GM18870 (cell line): ENCODE results near the gene FADS2.

Experiments
- ATAC-seq: cut with Tn5 transposase; IDR thresholded peaks from one replicate; pipeline ENCODE4 v1.9.1; 2021; ENCODE audit warnings: moderate library complexity; ENCODE audit not compliant: unreplicated experiment

Gene FADS2

GRCh38 chr11:61844909-61845565 is 16.9 kb downstream of the FADS2 start:
- no peak for ATAC-seq

GRCh38 chr11:61846362-61847020 is 18.4 kb downstream of the FADS2 start:
- ATAC-seq: no peak

DNA sequence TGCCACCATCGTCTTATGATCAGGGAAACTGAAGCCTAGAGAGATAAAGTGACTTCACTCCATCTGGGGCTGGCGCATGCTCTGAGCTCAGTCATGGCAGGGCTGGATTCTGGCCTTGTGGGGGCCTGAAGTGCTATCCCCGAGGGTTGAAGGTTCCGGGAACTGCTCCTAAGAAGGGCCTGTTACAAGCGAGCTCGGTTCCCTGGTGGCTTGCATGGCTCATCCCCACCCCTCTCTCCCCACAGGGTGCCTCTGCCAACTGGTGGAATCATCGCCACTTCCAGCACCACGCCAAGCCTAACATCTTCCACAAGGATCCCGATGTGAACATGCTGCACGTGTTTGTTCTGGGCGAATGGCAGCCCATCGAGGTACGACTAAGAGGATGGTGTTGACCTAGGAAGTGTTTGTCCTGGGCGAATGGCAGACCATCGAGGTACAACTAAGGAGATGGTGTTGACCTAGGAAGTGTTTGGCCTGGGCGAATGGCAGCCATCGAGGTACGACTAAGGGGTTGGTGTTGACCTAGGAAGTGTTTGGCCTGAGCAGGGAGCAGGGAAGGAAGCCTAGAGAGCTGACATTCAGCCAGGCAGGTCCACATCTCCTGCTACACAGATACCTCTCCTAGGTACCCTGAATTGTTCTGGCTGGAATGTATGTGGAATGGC is 19.9 kb downstream of the FADS2 start:
- no peak for ATAC-seq

DNA sequence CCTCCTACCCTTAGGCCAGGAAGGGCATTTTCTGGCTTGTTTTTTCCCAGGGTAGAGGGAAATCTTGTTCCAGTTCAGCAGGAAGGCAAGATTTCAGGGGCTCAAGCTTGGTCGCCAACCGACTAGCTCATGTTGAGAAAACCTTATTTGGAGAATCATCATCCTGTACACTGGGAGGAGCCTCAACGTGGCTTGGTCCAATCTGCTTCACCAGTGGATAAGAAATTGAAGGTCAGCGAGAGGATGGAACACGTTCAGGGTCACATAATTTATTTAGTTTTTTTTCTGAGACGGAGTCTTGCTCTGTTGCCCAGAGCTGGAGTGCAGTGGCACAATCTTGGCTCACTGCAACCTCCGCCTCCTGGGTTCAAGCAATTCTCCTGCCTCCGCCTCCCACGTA is 20.5 kb downstream of the FADS2 start:
- no peak for ATAC-seq

DNA sequence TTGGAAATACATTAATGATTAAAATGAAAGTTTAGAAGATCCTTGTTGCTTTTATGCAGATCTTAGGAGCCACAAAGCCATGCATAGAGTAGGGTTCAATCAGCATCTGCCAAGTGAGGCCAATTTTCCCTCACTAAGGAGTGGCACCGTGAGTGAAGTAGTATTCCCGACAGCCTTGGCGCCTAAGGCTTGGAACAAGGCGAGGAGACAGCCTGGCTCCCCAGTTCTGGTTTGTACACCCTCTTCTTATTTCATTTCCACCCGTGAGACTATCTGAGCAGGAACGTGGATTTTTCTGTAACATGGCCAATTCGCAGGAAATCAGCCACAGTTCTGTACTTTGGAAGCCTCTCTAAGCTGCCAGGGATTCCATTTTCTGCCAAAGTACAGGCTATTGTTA is 22.6 kb downstream of the FADS2 start:
- ATAC-seq: no peak

- ATAC-seq: no peak
These were observed 23.2 kb downstream of the FADS2 start for GRCh38 chr11:61851113-61851899.

DNA sequence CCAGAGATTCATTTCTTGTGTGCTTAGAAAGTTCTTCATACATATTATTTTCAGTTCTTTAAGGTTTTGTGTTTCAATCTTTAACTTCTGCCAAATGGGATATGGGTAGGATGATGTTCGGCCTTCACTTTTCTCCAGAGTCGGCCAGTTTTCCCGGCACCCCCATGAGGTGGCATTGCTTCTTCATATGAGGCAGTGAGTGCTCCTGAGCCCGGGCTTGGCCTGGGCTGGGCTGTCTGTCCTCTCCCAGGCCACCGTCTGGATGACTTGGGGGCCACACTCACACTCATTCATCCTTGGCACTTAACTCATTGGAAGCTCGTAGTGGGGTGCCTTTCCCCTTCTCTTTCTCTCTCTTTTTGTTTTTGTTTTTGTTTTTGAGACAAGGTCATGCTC is 23.8 kb downstream of the FADS2 start:
- no peak for ATAC-seq

DNA sequence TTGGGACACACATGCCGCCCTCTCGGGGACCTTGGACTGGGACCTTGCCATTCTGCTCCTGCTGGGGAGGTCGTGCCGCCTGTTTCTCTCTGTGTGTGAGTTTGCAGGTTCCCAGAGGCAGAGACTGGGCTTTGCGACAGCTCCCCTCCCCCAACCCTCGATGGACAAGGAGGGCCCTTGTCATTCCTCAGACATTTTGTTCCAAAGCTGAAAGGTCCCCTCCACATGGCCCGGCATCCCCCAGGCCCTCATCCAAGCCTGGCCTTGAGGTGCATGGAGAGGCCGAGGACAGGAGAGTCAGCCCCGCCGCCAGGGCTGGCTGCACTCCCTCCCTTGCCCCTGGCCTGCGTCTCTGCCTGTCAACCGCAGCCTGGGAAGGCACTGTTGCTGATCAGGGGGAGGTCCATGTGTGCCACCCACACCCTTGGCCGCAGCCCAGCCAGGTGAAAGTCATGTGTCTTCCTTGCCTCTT is 25.6 kb downstream of the FADS2 start:
- ATAC-seq: no peak

GRCh38 chr11:61854206-61854895 is 26.3 kb downstream of the FADS2 start:
- no peak for ATAC-seq

GRCh38 chr11:61854966-61855714 is 27.0 kb downstream of the FADS2 start:
- no peak for ATAC-seq

GRCh38 chr11:61855939-61856680 is 28.0 kb downstream of the FADS2 start:
- ATAC-seq: no peak

GRCh38 chr11:61860054-61860903 is 32.2 kb downstream of the FADS2 start:
- no peak for ATAC-seq

GRCh38 chr11:61861634-61862033 is 33.5 kb downstream of the FADS2 start:
- ATAC-seq: no peak

DNA sequence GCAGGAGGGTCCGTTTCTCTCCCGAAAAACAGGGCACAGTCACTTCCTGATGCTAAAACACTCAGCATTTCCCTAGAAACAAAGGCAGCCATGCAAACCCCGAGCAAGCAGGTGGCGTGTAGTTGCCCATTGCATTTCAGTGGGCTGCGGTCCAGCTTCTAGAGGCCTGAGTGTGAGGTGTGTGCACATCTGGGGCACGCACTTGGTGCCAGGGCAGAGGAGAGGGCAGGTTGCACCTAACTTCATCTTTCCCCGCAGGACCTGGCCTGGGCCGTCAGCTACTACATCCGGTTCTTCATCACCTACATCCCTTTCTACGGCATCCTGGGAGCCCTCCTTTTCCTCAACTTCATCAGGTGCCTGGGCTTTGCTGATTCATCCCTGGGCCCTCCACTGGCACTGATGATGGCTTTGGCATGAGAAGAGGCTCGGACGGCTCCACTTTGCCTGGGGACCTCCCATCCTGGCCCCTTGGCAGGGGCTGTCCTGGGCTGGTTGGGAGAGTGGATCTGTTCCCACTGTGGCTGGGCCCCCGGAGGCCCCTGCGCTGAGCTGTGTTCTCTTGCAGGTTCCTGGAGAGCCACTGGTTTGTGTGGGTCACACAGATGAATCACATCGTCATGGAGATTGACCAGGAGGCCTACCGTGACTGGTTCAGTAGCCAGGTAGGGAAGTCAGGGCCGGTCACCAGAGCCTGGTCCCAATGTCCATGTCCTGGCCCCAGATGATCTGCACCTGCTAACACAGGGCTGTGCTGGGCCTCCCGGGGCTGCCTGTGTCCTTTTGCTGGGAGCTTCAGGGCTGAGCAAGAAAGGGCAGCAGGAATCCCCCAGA is 34.8 kb downstream of the FADS2 start:
- ATAC-seq: no peak

DNA sequence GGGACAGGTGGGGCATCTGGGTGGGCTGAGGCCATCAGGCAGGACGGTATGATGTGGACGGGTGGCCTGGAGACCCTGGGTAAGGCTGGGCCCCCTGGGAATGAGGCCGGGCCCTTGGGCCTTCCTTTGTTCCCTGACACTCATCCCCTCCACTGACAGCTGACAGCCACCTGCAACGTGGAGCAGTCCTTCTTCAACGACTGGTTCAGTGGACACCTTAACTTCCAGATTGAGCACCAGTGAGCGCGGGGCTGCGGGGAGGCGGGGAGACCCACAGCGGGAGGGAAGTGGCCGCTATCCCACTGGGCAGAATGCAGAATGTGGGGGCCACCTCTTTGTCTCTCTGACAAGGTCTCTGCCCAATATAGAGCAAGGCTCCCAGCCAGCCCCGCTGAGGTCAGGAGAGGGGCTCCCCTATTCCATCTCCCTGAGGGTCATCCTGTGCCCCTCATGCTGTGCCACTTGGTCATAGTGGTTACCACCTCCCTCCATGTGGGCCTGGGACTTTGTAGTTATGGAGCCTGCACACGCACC is 35.5 kb downstream of the FADS2 start:
- ATAC-seq: no peak

GRCh38 chr11:61864814-61865775 is 37.0 kb downstream of the FADS2 start:
- ATAC-seq: no peak
